GM23338 (cell line): ENCODE results near the gene FKBP2. TPM values are rescaled to one million over a fixed set of nuclear protein-coding genes. Genes with fewer than 3 reads are reported as not detected.

Source experiments
- ATAC-seq: fragments of 200-7000 bp; cut with Tn5 transposase; 3 replicates; pipeline ENCODE4 v1.9.1; 2020
- DNase-seq: peaks from one replicate; pipeline ENCODE4 v3.0.0-alpha.2; 2015; ENCODE audit warnings: low spot score
- H2AFZ ChIP-seq: fragments of 200-600 bp; sonication (generic); 2 replicates; pipeline ENCODE4 v1.8.0; 2016; ENCODE audit warnings: antibody characterized with exemption, mild to moderate bottlenecking, moderate library complexity
- H3F3A ChIP-seq: fragments of 200-600 bp; sonication (generic); replicated peaks from 2 replicates; pipeline ENCODE4 v1.8.0; 2017; ENCODE audit warnings: antibody characterized with exemption, mixed run types, low read depth
- H3K27ac ChIP-seq: fragments of 200-600 bp; sonication (generic); 2 replicates; pipeline ENCODE4 v1.6.1; 2016; ENCODE audit warnings: low read depth
- H3K27me3 ChIP-seq: fragments of 200-600 bp; sonication (generic); 2 replicates; pipeline ENCODE4 v1.8.0; 2016; ENCODE audit warnings: mild to moderate bottlenecking, mixed run types, moderate library complexity; ENCODE audit not compliant: insufficient read depth
- H3K36me3 ChIP-seq: fragments of 200-600 bp; sonication (generic); 2 replicates; pipeline ENCODE4 v1.8.0; 2016; ENCODE audit warnings: mild to moderate bottlenecking; ENCODE audit not compliant: insufficient read depth
- H3K4me1 ChIP-seq: fragments of 200-600 bp; sonication (generic); 2 replicates; pipeline ENCODE4 v1.8.0; 2016; ENCODE audit warnings: mild to moderate bottlenecking, moderate library complexity; ENCODE audit not compliant: insufficient read depth
- H3K4me2 ChIP-seq: fragments of 200-600 bp; sonication (generic); 2 replicates; pipeline ENCODE4 v1.7.1; 2017; ENCODE audit warnings: mixed run types
- H3K4me3 ChIP-seq: fragments of 200-600 bp; sonication (generic); 2 replicates; pipeline ENCODE4 v1.6.1; 2016; ENCODE audit warnings: mixed run types
- H3K79me2 ChIP-seq: fragments of 200-600 bp; sonication (generic); replicated peaks from 2 replicates; pipeline ENCODE4 v1.8.0; 2017; ENCODE audit warnings: mild to moderate bottlenecking; ENCODE audit not compliant: insufficient read depth
- H3K9me2 ChIP-seq: fragments of 200-600 bp; sonication (generic); 2 replicates; pipeline ENCODE4 v1.8.0; 2017; ENCODE audit not compliant: insufficient read depth
- H4K20me1 ChIP-seq: fragments of 200-600 bp; sonication (generic); replicated peaks from 2 replicates; pipeline ENCODE4 v1.8.0; 2017; ENCODE audit warnings: mild to moderate bottlenecking; ENCODE audit not compliant: insufficient read depth
- H3K27ac Mint-ChIP-seq: 2 replicates; pipeline ENCODE4 v1.8.0; 2020; ENCODE audit warnings: inconsistent platforms, mild to moderate bottlenecking, moderate library complexity, mixed read lengths
- H3K27me3 Mint-ChIP-seq: 3 replicates; pipeline ENCODE4 v1.8.0; 2022; ENCODE audit warnings: low read depth, mild to moderate bottlenecking, moderate library complexity, mixed read lengths, inconsistent platforms; ENCODE audit not compliant: insufficient read depth, poor library complexity
- H3K36me3 Mint-ChIP-seq: 3 replicates; pipeline ENCODE4 v1.8.0; 2021; ENCODE audit warnings: low read depth, mild to moderate bottlenecking, inconsistent platforms, moderate library complexity, mixed read lengths
- H3K4me1 Mint-ChIP-seq: 3 replicates; pipeline ENCODE4 v1.8.0; 2020; ENCODE audit warnings: mild to moderate bottlenecking, inconsistent platforms, mixed read lengths
- H3K4me3 Mint-ChIP-seq: 3 replicates; pipeline ENCODE4 v1.8.0; 2021; ENCODE audit warnings: moderate library complexity, mild to moderate bottlenecking, inconsistent platforms, mixed read lengths
- H3K9me3 Mint-ChIP-seq: 3 replicates; pipeline ENCODE4 v1.8.0; 2020; ENCODE audit warnings: moderate library complexity, mild to moderate bottlenecking, inconsistent platforms, mixed read lengths
- EZH2 ChIP-seq: fragments of 200-600 bp; sonication (generic); IDR thresholded peaks from one replicate; pipeline ENCODE4 v1.8.0; 2017; ENCODE audit warnings: antibody characterized with exemption, mild to moderate bottlenecking, low read depth; ENCODE audit not compliant: unreplicated experiment
- EZH2phosphoT487 ChIP-seq: fragments of 200-600 bp; sonication (generic); IDR thresholded peaks from one replicate; pipeline ENCODE4 v1.8.1; 2018; ENCODE audit warnings: antibody characterized with exemption; ENCODE audit not compliant: unreplicated experiment
- JUNB ChIP-seq: IDR thresholded peaks from one replicate; pipeline ENCODE4 v1.6.1; 2016; ENCODE audit warnings: antibody characterized with exemption; ENCODE audit not compliant: unreplicated experiment
- NANOG ChIP-seq: IDR thresholded peaks from 2 replicates; pipeline ENCODE4 v1.6.1; 2016; ENCODE audit warnings: antibody characterized with exemption, borderline replicate concordance
- POLR2AphosphoS5 ChIP-seq: IDR thresholded peaks from 2 replicates; pipeline ENCODE4 v1.6.1; 2016; ENCODE audit warnings: antibody characterized with exemption, low read depth
- STAT1 ChIP-seq: IDR thresholded peaks from one replicate; pipeline ENCODE4 v1.6.1; 2016; ENCODE audit warnings: antibody characterized with exemption; ENCODE audit not compliant: unreplicated experiment
- ZNF114 ChIP-seq: fragments of 250-450 bp; sonication (Bioruptor Pico); IDR thresholded peaks from 2 replicates; pipeline ENCODE4 v1.5.0; 2020; ENCODE audit warnings: mild to moderate bottlenecking, moderate library complexity
- ZNF331 ChIP-seq: fragments of 250-450 bp; sonication (Bioruptor Pico); IDR thresholded peaks from 2 replicates; pipeline ENCODE4 v1.5.0; 2020; ENCODE audit warnings: low read depth, mild to moderate bottlenecking, moderate library complexity
- polyA plus RNA-seq: library from polyadenylated mRNA; unstranded; fragments of >200 nt; fragmentation: Nextera tagmentation; extraction: Ambion mirVana; gene quantifications from 2 replicates; pipeline ENCODE4 v1.2.1, GENCODE V29; 2016
- total RNA-seq: library from RNA; depleted of rRNA; stranded (reverse); fragments of >200 nt; shearing (Covaris generic); gene quantifications from 2 replicates; pipeline ENCODE4 v1.2.3, GENCODE V29; 2014
- TF ChIP-seq, protein P1 (sequence below): IDR thresholded peaks from 2 replicates; pipeline ENCODE4 v1.6.1; 2016; ENCODE audit warnings: antibody characterized with exemption
- TF ChIP-seq, protein P2 (sequence below): fragments of 250-450 bp; sonication (Bioruptor Pico); IDR thresholded peaks from 2 replicates; pipeline ENCODE4 v1.5.0; 2020; ENCODE audit warnings: mild to moderate bottlenecking, moderate library complexity

FKBP2 gene
- total and polyA plus RNA-seq, 2 experiments from 2014 or later: 31.4 to 201 TPM

DNA sequence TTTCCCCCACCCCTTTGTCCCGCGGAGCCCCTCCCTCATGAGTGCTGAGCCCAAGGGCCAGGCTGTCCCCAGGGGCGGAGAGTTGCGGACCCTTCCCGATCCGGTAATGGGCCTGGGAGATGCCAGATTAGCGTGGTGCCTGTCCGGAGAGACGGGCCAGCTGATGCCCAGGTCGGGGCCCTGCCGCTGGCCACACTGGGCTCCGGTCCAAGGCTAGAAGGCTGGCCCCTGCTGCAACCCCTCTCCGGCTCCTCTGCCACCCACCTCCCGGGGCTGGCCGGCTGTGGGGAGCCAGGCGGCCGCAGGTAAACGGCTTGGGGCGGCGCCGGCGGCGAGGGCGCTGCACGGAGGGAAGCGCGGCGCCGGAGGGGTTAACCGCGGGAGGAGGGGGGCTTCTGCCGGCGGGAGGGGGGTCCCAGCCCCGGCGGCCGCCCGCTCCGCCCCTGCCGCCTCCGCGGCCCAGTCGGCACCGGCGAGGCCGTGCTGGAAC lies 50.4 kb downstream of the FKBP2 start, which contains the start of gene KCNK4:
TSS of gene KCNK4 (plus strand) at position 41 of the 490 bp plus-strand sequence. CDS start 1,717 bp downstream, outside the sequence.
- Histone ChIP-seq H3K9me2 (no peaks in the 10 kb centered on the region), H2AFZ (no peak within 1 kb of the TSS), H3K36me3 (no peaks in the 10 kb centered on the region), H3K79me2 (no peaks in the 10 kb centered on the region), H3K27me3 (peaks cover 83% of the 10 kb centered on the region), H4K20me1 (peaks cover 13% of the 10 kb centered on the region), H3K4me1 (peaks cover 2% of the 10 kb centered on the region; the same call in 1 of the 2 replicates), H3K27ac (no peak within 1 kb of the TSS), H3F3A (peaks cover 9% of the 10 kb centered on the region; the same call in 1 of the 2 replicates), H3K4me3 (peak within 1 kb of the TSS; percentile 59), H3K4me2 (peak within 1 kb of the TSS; percentile 78)
- no peaks in the 10 kb centered on the region; the same call in 1 of the 3 replicates for H3K9me3 Mint-ChIP-seq
- H3K4me3 Mint-ChIP-seq: peak within 1 kb of the TSS; percentile 69
- H3K4me1 Mint-ChIP-seq: peaks cover 9% of the 10 kb centered on the region
- ATAC-seq (peak; percentile 57), DNase-seq (peak; percentile 54)
- TF ChIP-seq STAT1 (no peak), EZH2phosphoT487 (peak; percentile 64), POLR2AphosphoS5 (no peak), NANOG (no peak), EZH2 (peak; percentile 87)
- TF ChIP-seq, protein P1, sequence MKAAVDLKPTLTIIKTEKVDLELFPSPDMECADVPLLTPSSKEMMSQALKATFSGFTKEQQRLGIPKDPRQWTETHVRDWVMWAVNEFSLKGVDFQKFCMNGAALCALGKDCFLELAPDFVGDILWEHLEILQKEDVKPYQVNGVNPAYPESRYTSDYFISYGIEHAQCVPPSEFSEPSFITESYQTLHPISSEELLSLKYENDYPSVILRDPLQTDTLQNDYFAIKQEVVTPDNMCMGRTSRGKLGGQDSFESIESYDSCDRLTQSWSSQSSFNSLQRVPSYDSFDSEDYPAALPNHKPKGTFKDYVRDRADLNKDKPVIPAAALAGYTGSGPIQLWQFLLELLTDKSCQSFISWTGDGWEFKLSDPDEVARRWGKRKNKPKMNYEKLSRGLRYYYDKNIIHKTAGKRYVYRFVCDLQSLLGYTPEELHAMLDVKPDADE: no peak
- no peak within 1 kb of the TSS for H3K27ac Mint-ChIP-seq
- H3K36me3 Mint-ChIP-seq: no peaks in the 10 kb centered on the region; the same call in 2 of the 3 replicates
- H3K27me3 Mint-ChIP-seq: peaks cover 74% of the 10 kb centered on the region

DNA sequence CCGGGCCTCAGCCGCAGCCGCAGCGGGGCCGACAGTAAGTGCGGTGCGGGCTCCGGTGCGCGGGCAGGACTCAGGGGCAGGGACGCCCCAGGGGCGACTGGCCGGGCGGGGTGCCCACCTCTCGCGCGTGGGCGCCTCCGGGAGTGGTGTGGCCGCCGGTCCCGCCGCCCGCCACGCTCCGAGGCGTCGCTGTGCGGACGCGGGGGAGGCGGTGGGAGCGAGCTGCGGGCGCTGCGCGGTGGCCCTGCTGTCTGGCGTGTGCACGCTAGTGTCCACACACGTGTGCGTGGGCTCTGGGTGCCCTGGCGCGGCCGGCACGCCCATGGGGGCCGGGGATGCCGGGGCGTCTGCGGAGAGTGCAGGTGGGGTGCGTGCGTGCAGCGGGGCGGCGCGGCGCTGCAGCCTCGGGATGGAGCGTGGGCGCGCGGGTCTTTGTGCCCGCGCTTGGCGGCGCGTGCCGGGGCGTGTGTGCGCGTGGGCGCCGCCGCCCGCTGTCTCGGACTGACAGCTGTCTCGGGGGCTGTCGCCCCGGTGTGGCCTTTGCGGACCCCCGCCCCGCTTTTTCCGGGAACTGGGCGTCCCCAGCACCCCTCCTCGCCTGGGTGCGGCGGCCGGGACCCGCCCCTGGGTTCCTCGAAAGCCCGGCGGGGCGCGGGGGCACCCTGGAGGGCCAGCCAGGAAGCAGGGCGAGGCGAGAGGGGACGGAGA lies 51.0 kb downstream of the FKBP2 start:
- peak overlapping the region; percentile 59 for H3K4me3 ChIP-seq
- H3K36me3 ChIP-seq: no peaks in the 10 kb centered on the region
- no peaks in the 10 kb centered on the region; the same call in 1 of the 2 replicates for H3K4me1 ChIP-seq
- Mint-ChIP-seq H3K4me1 (peaks cover 6% of the 10 kb centered on the region), H3K36me3 (no peaks in the 10 kb centered on the region; the same call in 2 of the 3 replicates), H3K4me3 (peak overlapping the region; percentile 59; the same call in 2 of the 3 replicates), H3K9me3 (no peaks in the 10 kb centered on the region; the same call in 1 of the 3 replicates), H3K27me3 (peaks cover 75% of the 10 kb centered on the region), H3K27ac (no peak overlapping the region)
- DNase-seq (no peak), ATAC-seq (no peak; the same call in 1 of the 3 replicates)
- H3K27ac ChIP-seq: no peak overlapping the region
- no peaks in the 10 kb centered on the region for H3K9me2 ChIP-seq
- peaks cover 16% of the 10 kb centered on the region for H4K20me1 ChIP-seq
- no peak overlapping the region for H2AFZ ChIP-seq
- H3K4me2 ChIP-seq: peak overlapping the region; percentile 78
- no peaks in the 10 kb centered on the region for H3K79me2 ChIP-seq
- peaks cover 14% of the 10 kb centered on the region; the same call in 1 of the 2 replicates for H3F3A ChIP-seq
- peaks cover 83% of the 10 kb centered on the region for H3K27me3 ChIP-seq
- TF ChIP-seq JUNB (no peak), ZNF114 (CRISPR knock-in tag) (no peak), EZH2phosphoT487 (peak; percentile 26), EZH2 (peak; percentile 79), ZNF331 (CRISPR knock-in tag) (no peak), POLR2AphosphoS5 (no peak), STAT1 (no peak)
- TF ChIP-seq, protein P2, sequence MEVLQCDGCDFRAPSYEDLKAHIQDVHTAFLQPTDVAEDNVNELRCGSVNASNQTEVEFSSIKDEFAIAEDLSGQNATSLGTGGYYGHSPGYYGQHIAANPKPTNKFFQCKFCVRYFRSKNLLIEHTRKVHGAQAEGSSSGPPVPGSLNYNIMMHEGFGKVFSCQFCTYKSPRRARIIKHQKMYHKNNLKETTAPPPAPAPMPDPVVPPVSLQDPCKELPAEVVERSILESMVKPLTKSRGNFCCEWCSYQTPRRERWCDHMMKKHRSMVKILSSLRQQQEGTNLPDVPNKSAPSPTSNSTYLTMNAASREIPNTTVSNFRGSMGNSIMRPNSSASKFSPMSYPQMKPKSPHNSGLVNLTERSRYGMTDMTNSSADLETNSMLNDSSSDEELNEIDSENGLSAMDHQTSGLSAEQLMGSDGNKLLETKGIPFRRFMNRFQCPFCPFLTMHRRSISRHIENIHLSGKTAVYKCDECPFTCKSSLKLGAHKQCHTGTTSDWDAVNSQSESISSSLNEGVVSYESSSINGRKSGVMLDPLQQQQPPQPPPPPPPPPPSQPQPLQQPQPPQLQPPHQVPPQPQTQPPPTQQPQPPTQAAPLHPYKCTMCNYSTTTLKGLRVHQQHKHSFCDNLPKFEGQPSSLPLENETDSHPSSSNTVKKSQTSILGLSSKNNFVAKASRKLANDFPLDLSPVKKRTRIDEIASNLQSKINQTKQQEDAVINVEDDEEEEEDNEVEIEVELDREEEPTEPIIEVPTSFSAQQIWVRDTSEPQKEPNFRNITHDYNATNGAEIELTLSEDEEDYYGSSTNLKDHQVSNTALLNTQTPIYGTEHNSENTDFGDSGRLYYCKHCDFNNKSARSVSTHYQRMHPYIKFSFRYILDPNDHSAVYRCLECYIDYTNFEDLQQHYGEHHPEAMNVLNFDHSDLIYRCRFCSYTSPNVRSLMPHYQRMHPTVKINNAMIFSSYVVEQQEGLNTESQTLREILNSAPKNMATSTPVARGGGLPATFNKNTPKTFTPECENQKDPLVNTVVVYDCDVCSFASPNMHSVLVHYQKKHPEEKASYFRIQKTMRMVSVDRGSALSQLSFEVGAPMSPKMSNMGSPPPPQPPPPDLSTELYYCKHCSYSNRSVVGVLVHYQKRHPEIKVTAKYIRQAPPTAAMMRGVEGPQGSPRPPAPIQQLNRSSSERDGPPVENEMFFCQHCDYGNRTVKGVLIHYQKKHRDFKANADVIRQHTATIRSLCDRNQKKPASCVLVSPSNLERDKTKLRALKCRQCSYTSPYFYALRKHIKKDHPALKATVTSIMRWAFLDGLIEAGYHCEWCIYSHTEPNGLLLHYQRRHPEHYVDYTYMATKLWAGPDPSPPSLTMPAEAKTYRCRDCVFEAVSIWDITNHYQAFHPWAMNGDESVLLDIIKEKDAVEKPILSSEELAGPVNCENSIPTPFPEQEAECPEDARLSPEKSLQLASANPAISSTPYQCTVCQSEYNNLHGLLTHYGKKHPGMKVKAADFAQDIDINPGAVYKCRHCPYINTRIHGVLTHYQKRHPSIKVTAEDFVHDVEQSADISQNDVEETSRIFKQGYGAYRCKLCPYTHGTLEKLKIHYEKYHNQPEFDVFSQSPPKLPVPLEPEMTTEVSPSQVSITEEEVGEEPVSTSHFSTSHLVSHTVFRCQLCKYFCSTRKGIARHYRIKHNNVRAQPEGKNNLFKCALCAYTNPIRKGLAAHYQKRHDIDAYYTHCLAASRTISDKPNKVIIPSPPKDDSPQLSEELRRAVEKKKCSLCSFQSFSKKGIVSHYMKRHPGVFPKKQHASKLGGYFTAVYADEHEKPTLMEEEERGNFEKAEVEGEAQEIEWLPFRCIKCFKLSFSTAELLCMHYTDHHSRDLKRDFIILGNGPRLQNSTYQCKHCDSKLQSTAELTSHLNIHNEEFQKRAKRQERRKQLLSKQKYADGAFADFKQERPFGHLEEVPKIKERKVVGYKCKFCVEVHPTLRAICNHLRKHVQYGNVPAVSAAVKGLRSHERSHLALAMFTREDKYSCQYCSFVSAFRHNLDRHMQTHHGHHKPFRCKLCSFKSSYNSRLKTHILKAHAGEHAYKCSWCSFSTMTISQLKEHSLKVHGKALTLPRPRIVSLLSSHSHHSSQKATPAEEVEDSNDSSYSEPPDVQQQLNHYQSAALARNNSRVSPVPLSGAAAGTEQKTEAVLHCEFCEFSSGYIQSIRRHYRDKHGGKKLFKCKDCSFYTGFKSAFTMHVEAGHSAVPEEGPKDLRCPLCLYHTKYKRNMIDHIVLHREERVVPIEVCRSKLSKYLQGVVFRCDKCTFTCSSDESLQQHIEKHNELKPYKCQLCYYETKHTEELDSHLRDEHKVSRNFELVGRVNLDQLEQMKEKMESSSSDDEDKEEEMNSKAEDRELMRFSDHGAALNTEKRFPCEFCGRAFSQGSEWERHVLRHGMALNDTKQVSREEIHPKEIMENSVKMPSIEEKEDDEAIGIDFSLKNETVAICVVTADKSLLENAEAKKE: no peak
